BJ (cell line): ENCODE results near the gene CDYL2. TPM values are rescaled to one million over a fixed set of nuclear protein-coding genes. Genes with fewer than 3 reads are reported as not detected.

Experiments used
- CTCF ChIA-PET: fragments of 350-600 bp; formaldehyde crosslinking; extraction: SDS; loops from one replicate; lab custom pipeline; 2021; ENCODE audit warnings: antibody characterized with exemption, inconsistent platforms; lab: Yijun Ruan, JAX
- POLR2A ChIA-PET: fragments of 300-600 bp; sonication (Branson Sonifier 250); formaldehyde crosslinking; extraction: SDS; loops from one replicate; lab custom pipeline; 2021; ENCODE audit warnings: antibody characterized with exemption; lab: Charles Lee
- DNase-seq: peaks from one replicate; pipeline ENCODE4 v3.0.0-alpha.2; 2011; ENCODE audit warnings: low read depth
- H3K27me3 ChIP-seq: 2 replicates; pipeline ENCODE4 v1.6.0; 2011; ENCODE audit warnings: low read length; ENCODE audit not compliant: control insufficient read depth, insufficient read depth
- H3K36me3 ChIP-seq: 2 replicates; pipeline ENCODE4 v1.5.1; 2011; ENCODE audit warnings: low read length; ENCODE audit not compliant: control insufficient read depth, insufficient read depth
- H3K4me3 ChIP-seq: 2 replicates; pipeline ENCODE4 v1.5.1; 2011; ENCODE audit warnings: low read depth, mild to moderate bottlenecking, control low read depth, low read length
- CTCF ChIP-seq: IDR thresholded peaks from 2 replicates; pipeline ENCODE4 v1.5.1; 2011; ENCODE audit warnings: low read depth, mild to moderate bottlenecking, control low read depth, inconsistent platforms, low read length, moderate library complexity; ENCODE audit not compliant: insufficient read depth
- polyA plus RNA-seq: library from polyadenylated mRNA; depleted of rRNA; stranded (reverse); fragments of >200 nt; gene quantifications from 2 replicates; pipeline ENCODE4 v1.2.3, GENCODE V29; 2011

The CDYL2 gene
- polyA plus RNA-seq, 1 experiment: 0.87 TPM

- POLR2A ChIA-PET: no interaction called here
- CTCF ChIA-PET: interaction anchor here (0.6 kb wide), 1 partner anchor 74 kb away, joined by 5 read pairs; no protein-coding TSS in a partner anchor
- DNase-seq: no peak
- no peaks in the 10 kb centered on the region for H3K36me3 ChIP-seq
- TF ChIP-seq CTCF: no peak
- no peak overlapping the region for H3K4me3 ChIP-seq
- no peaks in the 10 kb centered on the region for H3K27me3 ChIP-seq
Measured at GRCh38 chr16:80707686-80708085, 96.7 kb downstream of the CDYL2 start.

GRCh38 chr16:80705596-80705995 is 98.8 kb downstream of the CDYL2 start:
- no peaks in the 10 kb centered on the region for H3K36me3 ChIP-seq
- H3K4me3 ChIP-seq: no peak overlapping the region
- no peak for DNase-seq
- H3K27me3 ChIP-seq: no peaks in the 10 kb centered on the region
- POLR2A ChIA-PET: no interaction called here
- no peak for TF ChIP-seq CTCF
- CTCF ChIA-PET: no interaction called here

- TF ChIP-seq CTCF: no peak
- Histone ChIP-seq H3K4me3 (no peak overlapping the region), H3K27me3 (no peaks in the 10 kb centered on the region), H3K36me3 (no peaks in the 10 kb centered on the region)
- ChIA-PET CTCF (no interaction called here), POLR2A (no interaction called here)
- no peak for DNase-seq
Measured at GRCh38 chr16:80704751-80705505, 99.5 kb downstream of the CDYL2 start.

GRCh38 chr16:80703131-80704071 is 101.0 kb downstream of the CDYL2 start:
- CTCF ChIA-PET: interaction anchor here (1.1 kb wide), 1 partner anchor 9 kb away, joined by 3 read pairs; no protein-coding TSS in a partner anchor

More at GRCh38 chr16:80703131-80704071, 101.0 kb downstream of the CDYL2 start:
- Histone ChIP-seq H3K4me3 (no peak overlapping the region), H3K36me3 (no peaks in the 10 kb centered on the region), H3K27me3 (no peaks in the 10 kb centered on the region)
- POLR2A ChIA-PET: no interaction called here
- no peak for TF ChIP-seq CTCF
- no peak for DNase-seq
